HG02885 (cell line): ENCODE measurements around the gene PRRC2B.
"Not testable (repeated sequence)": the region's sequence is repeated elsewhere in the genome, so short reads cannot be mapped to it uniquely, and the experiment has no call there.

Source experiments
- ATAC-seq: cut with Tn5 transposase; IDR thresholded peaks from one replicate; pipeline ENCODE4 v1.9.1; 2021; ENCODE audit warnings: mild to moderate bottlenecking; ENCODE audit not compliant: unreplicated experiment, poor library complexity

PRRC2B gene

GRCh38 chr9:131502781-131503625 lies 109.1 kb downstream of the PRRC2B start, which contains the start of gene POMT1:
Gene POMT1 (plus strand): TSS chr9:131502918. CDS start chr9:131504219, 1,301 bp downstream.
- peak; percentile 79 for ATAC-seq

GRCh38 chr9:131503626-131504465 lies 110.0 kb downstream of the PRRC2B start:
- no peak for ATAC-seq

- no peak for ATAC-seq
Observed at GRCh38 chr9:131505012-131505411, 111.1 kb downstream of the PRRC2B start.

- no peak for ATAC-seq
Observed at GRCh38 chr9:131511416-131511815, 117.5 kb downstream of the PRRC2B start.

GRCh38 chr9:131511880-131512279 lies 118.0 kb downstream of the PRRC2B start:
- ATAC-seq = no peak

GRCh38 chr9:131513177-131513576 lies 119.3 kb downstream of the PRRC2B start:
- ATAC-seq = no peak

- not testable (repeated sequence) for ATAC-seq
Observed at GRCh38 chr9:131515559-131516031, 121.7 kb downstream of the PRRC2B start.

- no peak for ATAC-seq
Observed at GRCh38 chr9:131516100-131516499, 122.2 kb downstream of the PRRC2B start.

- ATAC-seq = no peak
Observed at GRCh38 chr9:131516930-131517329, 123.0 kb downstream of the PRRC2B start.

GRCh38 chr9:131517761-131518190 lies 123.9 kb downstream of the PRRC2B start:
- ATAC-seq = no peak

GRCh38 chr9:131518553-131518952 lies 124.7 kb downstream of the PRRC2B start:
- no peak for ATAC-seq

GRCh38 chr9:131520503-131520902 lies 126.6 kb downstream of the PRRC2B start:
- no peak for ATAC-seq

- no peak for ATAC-seq
Observed at GRCh38 chr9:131521203-131521602, 127.3 kb downstream of the PRRC2B start.

GRCh38 chr9:131521822-131522221 lies 127.9 kb downstream of the PRRC2B start:
- no peak for ATAC-seq

- no peak for ATAC-seq
Observed at GRCh38 chr9:131522257-131523085, 128.6 kb downstream of the PRRC2B start.

GRCh38 chr9:131523086-131523388 lies 129.2 kb downstream of the PRRC2B start:
- ATAC-seq = no peak

GRCh38 chr9:131523451-131524435 lies 129.9 kb downstream of the PRRC2B start:
- ATAC-seq = no peak

- no peak for ATAC-seq
Observed at GRCh38 chr9:131524665-131525315, 130.9 kb downstream of the PRRC2B start.
